ENCODE data around the gene PLXNA1.

DNA sequence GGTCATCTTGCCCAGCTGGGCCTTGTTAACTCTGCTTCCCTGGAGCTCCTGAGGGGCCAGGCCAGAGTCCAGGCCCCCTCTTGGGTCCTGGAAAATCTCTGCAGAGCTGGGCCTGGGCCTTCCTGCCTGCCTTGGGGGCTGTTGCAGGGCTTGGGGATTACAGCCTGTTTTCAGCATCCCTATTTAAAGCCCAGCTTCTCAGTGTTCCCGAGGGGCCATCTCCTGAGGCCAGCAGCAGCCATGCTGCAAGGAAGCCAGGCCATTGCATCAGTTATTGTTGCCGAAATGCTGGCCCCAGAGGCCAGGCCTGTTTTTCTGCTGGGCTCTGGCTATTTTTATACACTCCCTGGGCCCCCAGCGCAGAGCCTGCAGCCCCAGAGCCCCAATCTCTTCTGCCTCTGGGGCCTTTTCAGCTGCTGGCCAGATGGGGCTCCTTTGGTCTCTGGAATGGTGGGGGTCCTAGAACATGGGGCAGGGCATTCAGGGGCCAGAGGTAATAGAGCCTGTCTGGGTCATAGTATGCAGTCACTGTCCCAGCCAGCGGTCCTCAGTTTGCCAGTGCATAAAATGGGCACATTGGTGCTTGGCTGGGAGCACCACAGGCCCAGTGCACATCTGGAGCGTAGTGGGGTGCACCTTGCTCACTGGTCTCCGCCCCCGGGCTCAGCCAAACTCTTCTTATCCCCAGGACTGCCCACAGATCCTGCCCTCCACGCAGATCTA lies 28.5 kb downstream of the PLXNA1 start:
- TF ChIP-seq, protein P1, sequence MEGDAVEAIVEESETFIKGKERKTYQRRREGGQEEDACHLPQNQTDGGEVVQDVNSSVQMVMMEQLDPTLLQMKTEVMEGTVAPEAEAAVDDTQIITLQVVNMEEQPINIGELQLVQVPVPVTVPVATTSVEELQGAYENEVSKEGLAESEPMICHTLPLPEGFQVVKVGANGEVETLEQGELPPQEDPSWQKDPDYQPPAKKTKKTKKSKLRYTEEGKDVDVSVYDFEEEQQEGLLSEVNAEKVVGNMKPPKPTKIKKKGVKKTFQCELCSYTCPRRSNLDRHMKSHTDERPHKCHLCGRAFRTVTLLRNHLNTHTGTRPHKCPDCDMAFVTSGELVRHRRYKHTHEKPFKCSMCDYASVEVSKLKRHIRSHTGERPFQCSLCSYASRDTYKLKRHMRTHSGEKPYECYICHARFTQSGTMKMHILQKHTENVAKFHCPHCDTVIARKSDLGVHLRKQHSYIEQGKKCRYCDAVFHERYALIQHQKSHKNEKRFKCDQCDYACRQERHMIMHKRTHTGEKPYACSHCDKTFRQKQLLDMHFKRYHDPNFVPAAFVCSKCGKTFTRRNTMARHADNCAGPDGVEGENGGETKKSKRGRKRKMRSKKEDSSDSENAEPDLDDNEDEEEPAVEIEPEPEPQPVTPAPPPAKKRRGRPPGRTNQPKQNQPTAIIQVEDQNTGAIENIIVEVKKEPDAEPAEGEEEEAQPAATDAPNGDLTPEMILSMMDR (IDR thresholded peaks at IDR 0.05), result no peak
- TF ChIP-seq ZFX (IDR thresholded peaks at IDR 0.05; ENCODE audit: borderline replicate concordance), result no peak

Measured in 22Rv1 (cell line).